ENCODE data around the gene DIPK1C. TPM values are rescaled to one million over a fixed set of nuclear protein-coding genes. Genes with fewer than 3 reads are reported as not detected.

The DIPK1C gene
- total RNA-seq: not detected in 2 replicates

GRCh38 chr18:74457043-74457724, at the start of gene DIPK1C:
DIPK1C (minus strand) TSS chr18:74457308; CDS start chr18:74457259, 49 bp downstream.

GRCh38 chr18:74495581-74496507, 38.7 kb upstream of the DIPK1C start, which contains the start of gene CNDP2:
CNDP2 (plus strand) TSS chr18:74496363; CDS start chr18:74499974, 3,611 bp downstream.

Other genes starting within 250 kb of the DIPK1C start
- gene CYB5A, start 165.3 kb downstream of the DIPK1C start, total RNA-seq: 57.2 and 85.2 TPM in 2 replicates
- gene C18orf63, start 141.5 kb downstream of the DIPK1C start, total RNA-seq: under 0.01 TPM in 1 of 2 replicates, not detected in the other
- gene CNDP2, start 39.1 kb upstream of the DIPK1C start, total RNA-seq: 34.7 and 41.8 TPM in 2 replicates
- 0.16 TPM in 1 of 2 replicates, not detected in the other for gene CNDP1, start 77.2 kb upstream of the DIPK1C start, total RNA-seq
- 13.2 and 16.1 TPM in 2 replicates for gene ZNF407, start 140.6 kb upstream of the DIPK1C start, total RNA-seq

All from bronchial smooth muscle cell (primary cell).